NCI-H187 treated with DMSO at 0.1 percent for 48 hours (cell line): ENCODE data around the gene RHOXF1.
"Not testable (repeated sequence)": the region's sequence is repeated elsewhere in the genome, so short reads cannot be mapped to it uniquely, and the experiment has no call there.

Experiments used
- DNase-seq: peaks from one replicate; lab custom pipeline; 2025; lab: John Stamatoyannopoulos, UW

RHOXF1 gene

GRCh38 chrX:120085553-120086185, 30.0 kb downstream of the RHOXF1 start:
- not testable (repeated sequence) for DNase-seq

GRCh38 chrX:120077590-120077989, 38.1 kb downstream of the RHOXF1 start, which contains the start of gene RHOXF2B:
TSS of gene RHOXF2B (minus strand) at chrX:120077690. CDS start at chrX:120077552, 138 bp downstream.
- not testable (repeated sequence) for DNase-seq

GRCh38 chrX:120066169-120066568, 49.5 kb downstream of the RHOXF1 start:
- not testable (repeated sequence) for DNase-seq
